Astrocyte (in vitro differentiated cells and primary cell): Measurements from ENCODE around the gene MBNL2. TPM values are rescaled to one million over a fixed set of nuclear protein-coding genes. Genes with fewer than 3 reads are reported as not detected.

Source experiments
- DNase-seq: peaks from one replicate; pipeline ENCODE4 v3.0.0-alpha.2; 2010; ENCODE audit warnings: low read depth
- FAIRE-seq: peaks from 2 replicates; lab custom pipeline; 2011; peaks lifted over from hg19 to GRCh38; lab: Jason Lieb, UNC
- H2AFZ ChIP-seq: 2 replicates; pipeline ENCODE4 v1.6.0; 2012; ENCODE audit warnings: low read depth, low read length, inconsistent platforms
- H3K27ac ChIP-seq: 2 replicates; pipeline ENCODE4 v1.5.1; 2011; ENCODE audit warnings: low read depth, low read length, inconsistent platforms
- H3K27me3 ChIP-seq: 2 replicates; pipeline ENCODE4 v1.6.0; 2011; ENCODE audit warnings: low read length, inconsistent platforms; ENCODE audit not compliant: insufficient read depth
- H3K36me3 ChIP-seq: 2 replicates; pipeline ENCODE4 v1.5.1; 2011; ENCODE audit warnings: low read length, inconsistent platforms; ENCODE audit not compliant: insufficient read depth
- H3K4me1 ChIP-seq: 2 replicates; pipeline ENCODE4 v1.5.1; 2011; ENCODE audit warnings: low read length, inconsistent platforms; ENCODE audit not compliant: insufficient read depth
- H3K4me2 ChIP-seq: 2 replicates; pipeline ENCODE4 v1.6.0; 2012; ENCODE audit warnings: low read length, inconsistent platforms
- H3K4me3 ChIP-seq: 2 replicates; pipeline ENCODE4 v1.5.1; 2011; ENCODE audit warnings: low read depth, mild to moderate bottlenecking, low read length, inconsistent platforms; ENCODE audit not compliant: insufficient read depth
- H3K79me2 ChIP-seq: 2 replicates; pipeline ENCODE4 v1.6.0; 2012; ENCODE audit warnings: mild to moderate bottlenecking, low read length, inconsistent platforms; ENCODE audit not compliant: insufficient read depth
- H3K9ac ChIP-seq: 2 replicates; pipeline ENCODE4 v1.6.0; 2012; ENCODE audit warnings: mild to moderate bottlenecking, low read length, inconsistent platforms
- H3K9me3 ChIP-seq: 2 replicates; pipeline ENCODE4 v1.5.1; 2012; ENCODE audit warnings: low read depth, mild to moderate bottlenecking, low read length, inconsistent platforms; ENCODE audit not compliant: insufficient read depth
- H4K20me1 ChIP-seq: 2 replicates; pipeline ENCODE4 v1.6.0; 2012; ENCODE audit warnings: low read length, inconsistent platforms; ENCODE audit not compliant: insufficient read depth
- H3K27ac Mint-ChIP-seq: one replicate; pipeline ENCODE4 v1.8.0; 2021; ENCODE audit warnings: mild to moderate bottlenecking, mixed read lengths; ENCODE audit not compliant: unreplicated experiment
- H3K27me3 Mint-ChIP-seq: one replicate; pipeline ENCODE4 v1.8.0; 2021; ENCODE audit warnings: low read depth, mixed read lengths; ENCODE audit not compliant: unreplicated experiment
- H3K36me3 Mint-ChIP-seq: one replicate; pipeline ENCODE4 v1.8.0; 2021; ENCODE audit warnings: low read depth, mixed read lengths; ENCODE audit not compliant: unreplicated experiment
- H3K4me1 Mint-ChIP-seq: one replicate; pipeline ENCODE4 v1.8.0; 2021; ENCODE audit warnings: low read depth, mixed read lengths; ENCODE audit not compliant: unreplicated experiment
- H3K4me3 Mint-ChIP-seq: one replicate; pipeline ENCODE4 v1.8.0; 2021; ENCODE audit warnings: mild to moderate bottlenecking, moderate library complexity, mixed read lengths; ENCODE audit not compliant: unreplicated experiment
- H3K9me3 Mint-ChIP-seq: one replicate; pipeline ENCODE4 v1.8.0; 2021; ENCODE audit warnings: mild to moderate bottlenecking, mixed read lengths; ENCODE audit not compliant: unreplicated experiment
- EZH2 ChIP-seq: IDR thresholded peaks from 2 replicates; pipeline ENCODE4 v1.6.1; 2012; ENCODE audit warnings: mild to moderate bottlenecking, low read length, inconsistent platforms; ENCODE audit not compliant: insufficient read depth
- total RNA-seq: library from RNA; stranded (reverse); gene quantifications from 2 replicates; pipeline ENCODE4 v1.2.1, GENCODE V29; 2021
- TF ChIP-seq, protein P1 (sequence below): IDR thresholded peaks from 2 replicates; pipeline ENCODE4 v1.5.1; 2011; ENCODE audit warnings: low read depth, mild to moderate bottlenecking, inconsistent platforms, low read length, moderate library complexity; ENCODE audit not compliant: insufficient read depth

Gene MBNL2
- total RNA-seq, 1 donor from 2014 or later: 66.5 TPM

DNA sequence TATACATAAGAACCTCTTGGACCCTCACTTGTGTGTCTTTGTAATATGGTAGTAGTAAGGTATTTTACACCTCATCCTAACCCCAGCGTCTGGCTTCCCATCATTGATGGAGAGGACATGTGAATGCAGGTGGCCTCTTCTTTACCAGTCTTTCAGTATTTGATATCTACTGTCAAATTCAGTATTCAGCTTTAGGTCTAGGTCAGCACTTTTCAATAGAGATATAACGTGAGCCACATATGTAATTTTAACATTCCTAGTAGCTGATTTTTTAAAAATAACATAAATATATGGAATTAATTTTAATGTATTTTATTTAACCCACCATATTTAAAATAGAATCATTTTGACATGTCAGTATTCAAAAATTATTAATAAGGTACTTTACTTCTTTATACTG lies 214.7 kb downstream of the MBNL2 start:
- Histone ChIP-seq H3K4me3 (no peak overlapping the region), H3K9me3 (no peaks in the 10 kb centered on the region), H3K4me2 (peak overlapping the region; percentile 98), H3K27ac (no peak overlapping the region), H3K79me2 (peaks cover 70% of the 10 kb centered on the region), H3K36me3 (no peaks in the 10 kb centered on the region), H3K27me3 (no peaks in the 10 kb centered on the region), H4K20me1 (peaks cover 36% of the 10 kb centered on the region), H2AFZ (no peak overlapping the region), H3K4me1 (no peaks in the 10 kb centered on the region), H3K9ac (no peak overlapping the region)
- Mint-ChIP-seq H3K9me3 (no peaks in the 10 kb centered on the region), H3K27ac (no peak overlapping the region), H3K4me1 (peaks cover 8% of the 10 kb centered on the region), H3K36me3 (no peaks in the 10 kb centered on the region), H3K27me3 (no peaks in the 10 kb centered on the region), H3K4me3 (peak overlapping the region; percentile 36)
- FAIRE-seq (no peak), DNase-seq (no peak)
- no peak for TF ChIP-seq EZH2
- TF ChIP-seq, protein P1, sequence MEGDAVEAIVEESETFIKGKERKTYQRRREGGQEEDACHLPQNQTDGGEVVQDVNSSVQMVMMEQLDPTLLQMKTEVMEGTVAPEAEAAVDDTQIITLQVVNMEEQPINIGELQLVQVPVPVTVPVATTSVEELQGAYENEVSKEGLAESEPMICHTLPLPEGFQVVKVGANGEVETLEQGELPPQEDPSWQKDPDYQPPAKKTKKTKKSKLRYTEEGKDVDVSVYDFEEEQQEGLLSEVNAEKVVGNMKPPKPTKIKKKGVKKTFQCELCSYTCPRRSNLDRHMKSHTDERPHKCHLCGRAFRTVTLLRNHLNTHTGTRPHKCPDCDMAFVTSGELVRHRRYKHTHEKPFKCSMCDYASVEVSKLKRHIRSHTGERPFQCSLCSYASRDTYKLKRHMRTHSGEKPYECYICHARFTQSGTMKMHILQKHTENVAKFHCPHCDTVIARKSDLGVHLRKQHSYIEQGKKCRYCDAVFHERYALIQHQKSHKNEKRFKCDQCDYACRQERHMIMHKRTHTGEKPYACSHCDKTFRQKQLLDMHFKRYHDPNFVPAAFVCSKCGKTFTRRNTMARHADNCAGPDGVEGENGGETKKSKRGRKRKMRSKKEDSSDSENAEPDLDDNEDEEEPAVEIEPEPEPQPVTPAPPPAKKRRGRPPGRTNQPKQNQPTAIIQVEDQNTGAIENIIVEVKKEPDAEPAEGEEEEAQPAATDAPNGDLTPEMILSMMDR: no peak

DNA sequence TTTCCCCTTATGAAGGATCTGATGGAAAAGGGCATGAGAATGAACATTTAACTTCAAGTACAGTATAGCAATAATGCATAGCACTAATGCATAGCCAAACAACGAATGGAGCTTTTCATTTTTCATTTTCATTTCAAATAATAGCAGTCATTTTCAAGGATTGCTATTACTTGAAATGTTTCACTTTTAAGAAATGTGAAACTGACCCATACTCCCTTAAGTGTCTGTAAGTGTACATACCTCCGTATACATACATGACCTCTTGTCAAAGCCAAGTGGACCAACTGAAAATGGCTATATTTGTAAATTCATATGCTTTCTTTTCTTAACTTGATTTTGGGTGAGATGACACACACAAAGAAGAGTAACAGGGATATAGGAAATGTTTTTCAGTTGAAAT lies 215.6 kb downstream of the MBNL2 start:
- H3K27ac ChIP-seq: no peak overlapping the region
- Mint-ChIP-seq H3K4me1 (peaks cover 6% of the 10 kb centered on the region), H3K9me3 (no peaks in the 10 kb centered on the region), H3K27ac (no peak overlapping the region), H3K27me3 (no peaks in the 10 kb centered on the region), H3K36me3 (no peaks in the 10 kb centered on the region), H3K4me3 (peak overlapping the region; percentile 31)
- no peak overlapping the region for H3K9ac ChIP-seq
- no peaks in the 10 kb centered on the region for H3K27me3 ChIP-seq
- TF ChIP-seq EZH2: no peak
- TF ChIP-seq, protein P1: no peak
- H3K36me3 ChIP-seq: no peaks in the 10 kb centered on the region
- FAIRE-seq: no peak
- H4K20me1 ChIP-seq: peaks cover 36% of the 10 kb centered on the region
- H3K4me2 ChIP-seq: no peak overlapping the region
- DNase-seq: no peak
- no peaks in the 10 kb centered on the region for H3K4me1 ChIP-seq
- H3K79me2 ChIP-seq: peaks cover 77% of the 10 kb centered on the region
- no peak overlapping the region for H2AFZ ChIP-seq
- H3K9me3 ChIP-seq: no peaks in the 10 kb centered on the region
- H3K4me3 ChIP-seq: no peak overlapping the region

DNA sequence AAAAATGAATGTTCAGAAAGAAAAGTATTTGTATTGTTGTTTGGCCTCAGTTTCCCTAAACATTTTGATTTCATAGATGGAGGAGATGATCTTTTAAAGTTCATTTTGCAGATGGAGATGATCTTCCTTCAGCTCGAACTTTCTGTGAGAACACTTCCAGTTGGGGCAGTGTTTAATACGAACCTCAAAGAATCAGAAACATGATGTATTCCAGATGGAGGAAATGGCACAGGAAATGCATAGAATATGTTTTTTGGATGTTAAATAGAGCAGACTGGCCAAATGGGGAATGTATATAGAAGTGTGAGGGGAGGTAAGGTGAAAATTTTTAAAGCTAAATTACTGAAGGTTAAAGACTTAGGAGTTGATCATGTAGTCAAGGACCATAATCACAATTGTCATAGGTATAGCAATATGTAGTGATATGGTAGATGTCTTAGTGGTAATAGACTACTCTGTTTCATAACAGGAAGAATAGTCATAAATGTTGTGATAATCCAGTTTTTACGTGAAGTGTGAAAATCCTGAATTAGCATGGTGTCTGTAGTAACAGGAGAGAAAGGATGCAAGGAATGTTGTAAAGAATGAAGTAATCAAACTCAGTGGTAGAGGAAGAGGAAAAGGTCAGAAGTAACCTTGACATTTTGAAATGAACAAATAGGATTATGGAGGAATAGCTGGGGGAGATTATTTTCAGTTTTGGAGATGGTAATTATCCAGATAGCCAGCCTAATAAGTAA lies 216.9 kb downstream of the MBNL2 start:
- H3K27me3 ChIP-seq: no peaks in the 10 kb centered on the region
- H4K20me1 ChIP-seq: peaks cover 36% of the 10 kb centered on the region
- no peak for DNase-seq
- no peak overlapping the region for H3K27ac ChIP-seq
- no peak overlapping the region for H3K4me3 ChIP-seq
- no peaks in the 10 kb centered on the region for H3K9me3 Mint-ChIP-seq
- no peak overlapping the region for H3K9ac ChIP-seq
- H3K36me3 ChIP-seq: no peaks in the 10 kb centered on the region
- H3K27me3 Mint-ChIP-seq: no peaks in the 10 kb centered on the region
- H3K4me2 ChIP-seq: no peak overlapping the region
- no peaks in the 10 kb centered on the region for H3K9me3 ChIP-seq
- TF ChIP-seq, protein P1: no peak
- TF ChIP-seq EZH2: no peak
- no peak overlapping the region for H3K27ac Mint-ChIP-seq
- no peak overlapping the region for H2AFZ ChIP-seq
- H3K36me3 Mint-ChIP-seq: no peaks in the 10 kb centered on the region
- no peaks in the 10 kb centered on the region for H3K4me1 ChIP-seq
- no peak overlapping the region for H3K4me3 Mint-ChIP-seq
- FAIRE-seq: peak; percentile 50
- peaks cover 81% of the 10 kb centered on the region for H3K79me2 ChIP-seq
- peaks cover 6% of the 10 kb centered on the region for H3K4me1 Mint-ChIP-seq
